ENCODE data around the gene TTLL12.

The TTLL12 gene

GRCh38 chr22:43173566-43173965 is 13.4 kb downstream of the TTLL12 start:
- no peak for DNase-seq (ENCODE audit: low read depth, low spot score)

DNA sequence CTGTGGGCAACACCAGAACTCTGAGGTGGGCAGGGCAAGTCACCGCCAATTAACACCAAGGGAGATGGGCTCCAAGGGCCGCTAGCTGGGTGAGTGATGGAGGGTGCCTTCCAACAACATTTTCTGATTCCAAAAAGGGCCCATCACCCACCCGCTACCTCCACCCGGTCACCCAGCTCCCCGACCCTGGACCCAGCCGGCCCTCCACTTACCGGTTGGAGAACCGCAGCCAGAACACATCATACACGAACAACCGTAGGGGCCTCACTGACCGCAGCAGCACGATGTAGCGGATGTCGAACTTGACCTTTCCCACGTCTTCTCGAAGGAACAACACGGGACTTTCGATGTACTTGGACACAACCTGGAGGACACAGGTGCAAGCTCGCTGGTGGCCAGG is 14.7 kb downstream of the TTLL12 start:
- no peak for DNase-seq (ENCODE audit: low read depth, low spot score)

DNA sequence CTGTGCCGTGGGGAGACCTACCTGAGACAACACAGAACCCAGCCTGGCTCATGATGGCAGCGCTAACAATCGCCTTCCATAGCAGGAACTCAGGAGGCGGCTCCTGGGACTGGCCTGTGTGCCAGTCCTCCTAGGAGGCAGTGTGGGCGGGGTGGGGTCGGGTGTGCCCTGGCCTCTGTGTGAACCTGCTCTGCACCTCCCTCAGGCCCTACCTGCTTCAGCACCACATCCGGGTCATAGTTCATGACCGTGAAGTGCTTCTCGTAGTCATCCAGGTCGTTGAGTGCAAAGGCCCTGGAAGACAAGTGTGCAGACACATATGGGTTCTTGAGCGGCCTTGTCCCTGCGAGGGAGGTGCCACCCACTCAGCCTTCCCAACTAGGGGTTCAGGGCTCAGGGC is 15.3 kb downstream of the TTLL12 start:
- no peak for DNase-seq (ENCODE audit: low read depth, low spot score)

DNA sequence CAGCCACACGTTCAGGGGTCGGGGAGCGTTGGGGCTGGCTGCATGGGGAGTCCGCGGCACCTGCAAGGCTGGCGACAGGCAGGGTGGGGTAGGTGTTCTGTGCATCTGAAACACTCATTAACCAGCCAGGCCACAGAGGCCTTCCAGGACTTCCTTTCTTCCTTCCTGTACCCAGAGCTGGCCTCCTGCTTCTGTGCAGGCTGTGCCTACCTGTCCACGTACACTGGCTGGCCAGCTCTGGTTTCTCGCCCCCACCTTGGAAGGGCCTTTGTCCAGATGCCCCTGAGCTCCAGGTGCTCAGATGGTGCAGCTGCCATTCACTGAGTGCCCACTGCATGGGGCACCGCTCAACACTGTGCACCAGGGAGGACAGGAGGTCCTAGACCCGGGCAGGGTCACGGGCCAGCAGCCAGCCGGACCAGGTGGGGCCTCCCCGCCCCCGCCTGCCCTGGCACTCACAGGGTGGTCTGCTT is 15.9 kb downstream of the TTLL12 start:
- no peak for DNase-seq (ENCODE audit: low read depth, low spot score)

- no peak for DNase-seq (ENCODE audit: low read depth, low spot score)
Observed at GRCh38 chr22:43170131-43170480, 16.8 kb downstream of the TTLL12 start.

DNA sequence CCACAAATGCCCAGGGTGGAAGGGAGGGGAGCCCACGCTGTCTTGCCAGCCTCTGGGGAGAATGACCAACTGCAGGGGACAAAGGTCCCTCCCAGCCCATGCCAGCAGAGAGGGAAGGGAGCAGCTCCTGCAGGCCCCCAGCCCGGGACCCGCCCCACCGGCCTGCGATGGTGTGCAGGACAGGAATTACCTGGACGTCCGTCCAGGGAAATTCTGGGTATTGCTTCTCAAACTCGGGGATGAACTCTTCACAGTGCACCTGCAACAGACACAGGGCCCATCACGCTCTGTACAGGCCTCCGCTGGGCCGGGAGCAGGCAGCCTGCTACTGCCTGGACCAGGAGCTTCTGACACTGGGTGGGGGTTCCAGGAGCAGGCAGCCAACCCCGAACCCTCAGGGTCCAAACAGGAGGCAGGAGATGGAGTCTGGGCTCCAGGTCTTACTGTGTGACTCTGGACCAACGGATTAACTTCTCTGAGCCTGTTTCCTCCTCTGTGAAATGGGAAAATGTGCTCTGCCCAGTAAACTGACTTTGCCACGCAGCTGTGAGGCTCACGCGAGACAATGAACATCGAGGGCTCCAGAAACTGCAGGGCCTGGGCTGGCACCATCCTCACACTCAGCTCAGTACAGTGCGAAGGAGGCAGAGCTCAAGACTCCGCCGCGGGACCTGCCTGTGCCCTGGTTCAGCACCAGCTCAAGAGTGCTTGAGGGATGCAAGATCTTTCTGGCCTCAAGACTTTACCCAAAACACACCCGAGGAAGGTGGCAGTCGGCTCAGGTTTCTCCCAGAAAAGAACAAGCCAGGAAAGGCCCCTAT is 17.4 kb downstream of the TTLL12 start:
- DNase-seq (ENCODE audit: low read depth, low spot score): no peak

DNA sequence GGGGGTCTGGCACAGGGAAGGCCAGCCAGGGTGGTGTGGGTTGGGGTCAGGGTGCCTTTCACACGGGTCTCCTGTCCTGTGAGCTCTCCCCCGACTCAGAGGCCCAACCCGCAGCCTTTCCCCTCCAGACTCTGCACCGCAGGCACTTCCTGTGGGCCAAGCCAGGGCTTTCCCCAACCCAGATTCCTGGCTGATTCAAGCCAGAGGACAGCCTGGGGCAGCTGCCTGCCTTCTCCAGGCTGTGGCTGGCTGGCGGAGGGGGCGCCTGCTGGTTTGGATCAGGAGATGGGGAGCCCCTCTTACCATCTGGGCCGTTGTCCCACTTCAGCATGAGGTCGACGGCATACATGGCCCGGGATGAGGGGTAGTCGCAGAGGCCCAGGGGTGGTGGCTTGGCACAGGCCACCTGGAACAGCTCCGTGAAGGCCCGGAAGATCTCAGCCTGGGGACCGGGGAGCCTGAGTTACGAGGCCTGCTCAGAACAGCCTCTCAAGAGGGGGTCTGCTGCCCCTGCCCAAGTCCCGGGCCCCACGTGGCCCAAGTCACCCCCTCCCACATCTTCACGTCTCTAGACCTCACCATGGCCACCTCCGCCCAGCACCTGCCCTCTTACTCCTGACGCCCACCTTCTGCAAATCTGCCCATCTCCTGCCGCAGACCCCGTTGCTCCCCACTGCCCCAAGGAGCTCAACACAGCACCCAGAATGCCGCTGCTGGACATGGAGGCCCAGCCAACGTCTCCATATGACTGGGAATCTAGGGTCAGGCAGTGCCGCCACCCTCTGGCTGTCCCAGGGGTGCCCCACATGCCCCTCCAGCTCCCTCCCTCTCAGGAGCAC is 18.2 kb downstream of the TTLL12 start:
- DNase-seq (ENCODE audit: low read depth, low spot score): no peak

DNA sequence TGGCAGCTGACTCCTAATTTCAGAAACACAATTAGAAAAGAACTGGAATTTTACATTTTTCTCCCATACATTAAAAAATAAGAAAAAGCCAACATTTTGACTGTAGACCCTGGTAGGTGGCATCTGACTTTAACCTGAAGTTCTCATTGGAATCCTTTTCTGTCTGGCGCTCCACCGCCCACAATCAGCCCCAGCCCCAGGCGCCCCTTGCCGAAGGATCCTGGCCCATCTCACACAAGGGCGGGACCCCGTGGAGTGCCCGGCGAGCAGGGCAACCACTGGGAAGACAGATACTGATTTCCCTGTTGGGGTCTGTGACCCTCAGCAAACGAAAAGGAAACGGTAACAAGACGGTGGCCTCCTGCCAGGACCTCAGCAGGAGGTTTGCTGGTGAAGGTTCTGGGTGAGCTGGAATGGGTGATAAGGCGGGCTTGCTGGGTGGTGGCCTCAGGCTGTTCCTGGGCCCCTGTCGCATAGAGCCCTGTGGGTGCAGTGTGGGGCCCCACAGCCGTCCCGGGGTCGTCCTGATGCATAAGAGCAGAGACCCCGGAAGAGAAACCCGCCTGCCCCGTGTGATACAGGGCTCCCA is 19.8 kb downstream of the TTLL12 start:
- DNase-seq (ENCODE audit: low read depth, low spot score): no peak

DNA sequence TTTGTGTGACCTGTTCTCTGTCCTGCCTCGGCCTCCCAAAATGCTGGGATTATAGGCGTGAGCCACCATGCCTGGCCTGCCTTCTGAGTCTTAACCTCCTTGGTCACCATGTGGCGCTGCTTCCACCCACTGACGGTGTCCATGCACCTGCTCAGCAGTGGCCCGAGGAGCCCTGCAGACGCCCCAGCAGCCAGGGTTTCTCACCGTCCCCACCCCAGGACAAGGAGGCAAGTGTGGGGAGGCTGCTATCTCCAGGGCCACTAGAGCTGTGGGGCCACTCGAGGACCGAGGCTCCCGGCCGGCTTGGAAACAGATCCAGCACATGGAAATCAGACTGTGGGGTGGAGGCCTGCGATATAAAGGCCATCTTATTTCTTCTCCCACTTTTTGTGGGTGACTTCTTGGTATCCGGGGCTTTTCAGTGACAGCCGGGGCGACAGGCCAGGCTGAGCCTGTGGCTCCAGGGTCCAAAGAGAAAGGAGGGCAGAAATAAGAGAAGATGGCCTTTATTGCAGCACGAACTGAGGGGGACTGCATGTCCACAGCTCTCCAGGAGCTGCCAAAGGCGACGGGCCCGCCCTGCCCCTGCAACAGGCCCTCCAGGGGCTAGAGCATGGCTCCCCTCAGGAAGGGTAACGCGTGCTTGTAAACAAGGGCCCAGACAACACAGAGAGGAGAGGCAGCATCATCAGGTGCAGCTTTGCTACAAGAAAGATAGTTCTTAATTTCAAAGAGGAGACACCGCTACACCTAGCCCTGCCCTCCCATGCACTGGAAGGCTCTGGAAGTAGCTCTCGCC is 20.6 kb downstream of the TTLL12 start:
- DNase-seq (ENCODE audit: low read depth, low spot score): no peak

- DNase-seq (ENCODE audit: low read depth, low spot score): no peak
Observed at GRCh38 chr22:43164636-43165035, 22.3 kb downstream of the TTLL12 start.

GRCh38 chr22:43163241-43163795 is 23.6 kb downstream of the TTLL12 start:
- DNase-seq (ENCODE audit: low read depth, low spot score): no peak

GRCh38 chr22:43162412-43163150 is 24.4 kb downstream of the TTLL12 start:
- DNase-seq (ENCODE audit: low read depth, low spot score): no peak

- DNase-seq (ENCODE audit: low read depth, low spot score): no peak
Observed at GRCh38 chr22:43160497-43161126, 26.3 kb downstream of the TTLL12 start.

- DNase-seq (ENCODE audit: low read depth, low spot score): no peak
Observed at GRCh38 chr22:43159484-43160178, 27.3 kb downstream of the TTLL12 start.

DNA sequence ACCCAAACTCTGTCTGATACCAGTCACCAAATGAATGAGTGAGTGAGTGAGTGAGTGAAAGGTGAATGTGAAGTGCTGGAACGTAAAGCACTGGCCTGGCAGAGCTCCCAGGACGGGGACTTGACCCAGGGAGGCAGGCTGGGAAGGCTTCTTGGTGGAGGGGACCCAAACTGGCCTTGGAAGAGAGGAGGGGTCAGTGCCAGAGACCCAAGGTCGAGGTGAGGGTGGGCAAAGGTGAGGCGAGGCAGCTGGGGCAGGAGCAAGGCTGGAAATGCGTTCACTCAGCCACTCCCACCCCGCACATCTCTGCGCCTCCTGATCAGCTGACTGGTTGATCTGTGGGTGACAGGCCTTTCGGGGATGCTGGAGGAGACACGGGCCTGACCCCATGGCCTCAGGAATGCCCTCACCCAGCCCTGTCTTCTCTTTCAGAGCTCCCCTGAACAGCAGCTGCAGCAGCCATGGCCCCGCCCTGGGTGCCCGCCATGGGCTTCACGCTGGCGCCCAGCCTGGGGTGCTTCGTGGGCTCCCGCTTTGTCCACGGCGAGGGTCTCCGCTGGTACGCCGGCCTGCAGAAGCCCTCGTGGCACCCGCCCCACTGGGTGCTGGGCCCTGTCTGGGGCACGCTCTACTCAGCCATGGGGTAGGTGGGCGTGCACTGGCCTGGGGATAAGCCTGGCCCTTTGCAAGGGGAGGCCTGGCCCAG is 28.0 kb downstream of the TTLL12 start:
- DNase-seq (ENCODE audit: low read depth, low spot score): no peak

- DNase-seq (ENCODE audit: low read depth, low spot score): no peak
Observed at GRCh38 chr22:43157874-43158546, 28.9 kb downstream of the TTLL12 start.

DNA sequence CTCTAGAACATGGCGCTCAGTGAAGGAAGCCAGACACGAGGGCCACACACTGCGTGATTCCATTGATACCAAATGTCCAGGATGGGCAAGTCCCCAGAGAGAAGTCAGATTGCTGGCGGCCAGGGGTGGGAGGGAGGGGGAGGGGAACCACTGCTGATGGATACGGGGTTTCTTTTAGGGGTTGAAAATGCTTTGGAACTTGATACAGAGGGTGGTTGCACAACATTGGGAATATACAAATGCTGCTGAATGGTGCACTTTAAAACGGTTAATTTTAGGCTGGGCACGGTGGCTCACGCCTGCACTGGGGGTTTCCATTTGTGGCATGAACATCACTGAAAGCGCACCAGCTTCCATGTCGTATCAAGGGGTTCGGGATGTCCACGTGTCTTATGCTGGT is 30.5 kb downstream of the TTLL12 start:
- DNase-seq (ENCODE audit: low read depth, low spot score): no peak

- DNase-seq (ENCODE audit: low read depth, low spot score): no peak
Observed at GRCh38 chr22:43155789-43156188, 31.1 kb downstream of the TTLL12 start.
